Endothelial cell of umbilical vein (primary cell): Measurements from ENCODE around the gene CYP4F22. TPM values are rescaled to one million over a fixed set of nuclear protein-coding genes. Genes with fewer than 3 reads are reported as not detected.

Experiments used
- BruUV-seq: library from RNA; stranded (reverse); fragments of 400-500 nt; replicated peaks from 2 replicates; lab custom pipeline; 2021; lab: Mats Ljungman, UMichigan
- CTCF ChIA-PET: fragments of 300-600, 350-600 bp; sonication (Branson Sonifier 250); formaldehyde crosslinking; loops from one replicate; lab custom pipeline; 2021; ENCODE audit warnings: antibody characterized with exemption, inconsistent platforms; lab: Charles Lee
- POLR2A ChIA-PET: fragments of 300-600, 350-600 bp; sonication (Branson Sonifier 250); formaldehyde crosslinking; loops from one replicate; lab custom pipeline; 2021; ENCODE audit warnings: antibody characterized with exemption, inconsistent platforms; lab: Charles Lee
- DNase-seq: peaks from one replicate; pipeline ENCODE4 v3.0.0-alpha.2; 2011; ENCODE audit warnings: low read depth, low spot score
- FAIRE-seq: peaks from 2 replicates; lab custom pipeline; 2011; peaks lifted over from hg19 to GRCh38; lab: Jason Lieb, UNC
- H2AFZ ChIP-seq: 2 replicates; pipeline ENCODE4 v1.6.0; 2012; ENCODE audit warnings: low read depth, low read length, control low read depth, inconsistent platforms
- H3K27ac ChIP-seq: 2 replicates; pipeline ENCODE4 v1.5.1; 2011; ENCODE audit warnings: low read depth, mild to moderate bottlenecking, control low read depth, low read length, moderate library complexity; ENCODE audit not compliant: insufficient read depth
- H3K27me3 ChIP-seq, 2 experiments: 2 replicates each; pipeline versions ENCODE4 v1.6.0 to v1.6.1; 2011; ENCODE audit warnings: low read length in 2 of 2, mixed read lengths in 1 of 2; ENCODE audit not compliant: control insufficient read depth in 2 of 2, insufficient read depth in 2 of 2
- H3K36me3 ChIP-seq, 2 experiments: 2 replicates in 1 of 2; 3 replicates in 1 of 2; pipeline ENCODE4 v1.5.1; 2011; ENCODE audit warnings: low read length in 2 of 2, mild to moderate bottlenecking in 1 of 2, moderate library complexity in 1 of 2; ENCODE audit not compliant: control insufficient read depth in 2 of 2, insufficient read depth in 2 of 2; ENCODE audit errors: extremely low read depth in 1 of 2
- H3K4me1 ChIP-seq: 3 replicates; pipeline ENCODE4 v1.5.1; 2011; ENCODE audit warnings: mild to moderate bottlenecking, low read length; ENCODE audit not compliant: control insufficient read depth, insufficient read depth; ENCODE audit errors: extremely low read depth
- H3K4me2 ChIP-seq: 2 replicates; pipeline ENCODE4 v1.6.1; 2011; ENCODE audit warnings: low read length, control low read depth, mixed read lengths; ENCODE audit not compliant: insufficient read depth
- H3K4me3 ChIP-seq, 3 experiments: fragments of 200-600 bp in 1 of 3; sonication (generic), shearing (Covaris generic) in 1 of 3; replicated peaks in 1 of 3; 2 replicates each; pipeline ENCODE4 v1.5.1; 2011 to 2016; ENCODE audit warnings: control low read depth in 3 of 3, low read length in 3 of 3, mild to moderate bottlenecking in 2 of 3, inconsistent platforms in 1 of 3, low read depth in 1 of 3, moderate library complexity in 1 of 3; ENCODE audit not compliant: insufficient read depth in 1 of 3
- H3K79me2 ChIP-seq: 2 replicates; pipeline ENCODE4 v1.6.0; 2012; ENCODE audit warnings: low read length, inconsistent platforms; ENCODE audit not compliant: control insufficient read depth, insufficient read depth
- H3K9ac ChIP-seq: replicated peaks from 2 replicates; pipeline ENCODE3; 2011; ENCODE audit warnings: low read length, control low read depth; ENCODE audit not compliant: insufficient read depth; ENCODE audit errors: extremely low read depth
- H3K9me1 ChIP-seq: replicated peaks from 3 replicates; pipeline ENCODE4 v1.6.0; 2011; ENCODE audit warnings: mild to moderate bottlenecking, low read length; ENCODE audit not compliant: control insufficient read depth, insufficient read depth; ENCODE audit errors: extremely low read depth
- H3K9me3 ChIP-seq: replicated peaks from 2 replicates; pipeline ENCODE4 v1.5.1; 2012; ENCODE audit warnings: low read length, inconsistent platforms; ENCODE audit not compliant: control insufficient read depth, insufficient read depth
- H4K20me1 ChIP-seq: replicated peaks from 2 replicates; pipeline ENCODE3; 2011; ENCODE audit warnings: mild to moderate bottlenecking, low read length; ENCODE audit not compliant: control insufficient read depth, insufficient read depth; ENCODE audit errors: extremely low read depth
- EZH2 ChIP-seq: IDR thresholded peaks from 2 replicates; pipeline ENCODE4 v1.6.1; 2012; ENCODE audit warnings: borderline replicate concordance, low read depth, mild to moderate bottlenecking, moderate library complexity, low read length, inconsistent platforms; ENCODE audit not compliant: severe bottlenecking
- FOS ChIP-seq: IDR thresholded peaks from 2 replicates; pipeline ENCODE4 v1.6.1; 2011; ENCODE audit warnings: mild to moderate bottlenecking, low read length, moderate library complexity, borderline replicate concordance; ENCODE audit not compliant: insufficient read depth
- GATA2 ChIP-seq: IDR thresholded peaks from 2 replicates; pipeline ENCODE4 v1.7.0; 2011; ENCODE audit warnings: low read depth, mild to moderate bottlenecking, moderate library complexity, mixed read lengths, low read length; ENCODE audit not compliant: insufficient read length, insufficient read depth
- JUN ChIP-seq: IDR thresholded peaks from 2 replicates; pipeline ENCODE4 v1.6.1; 2011; ENCODE audit warnings: borderline replicate concordance, low read depth; ENCODE audit not compliant: insufficient read length, insufficient read depth
- MAX ChIP-seq: IDR thresholded peaks from 2 replicates; pipeline ENCODE4 v1.6.1; 2011; ENCODE audit not compliant: insufficient read depth, insufficient read length
- MYC ChIP-seq: IDR thresholded peaks from one replicate; pipeline ENCODE4 v1.6.1; 2011; ENCODE audit warnings: mild to moderate bottlenecking, low read depth, low read length
- POLR2A ChIP-seq: IDR thresholded peaks from 2 replicates; pipeline ENCODE4 v1.6.1; 2012; ENCODE audit warnings: low read depth, mild to moderate bottlenecking, control low read depth, low read length
- POLR2AphosphoS5 ChIP-seq: IDR thresholded peaks from 2 replicates; pipeline ENCODE4 v1.6.1; 2012; ENCODE audit warnings: low read depth, mild to moderate bottlenecking, control low read depth, low read length, moderate library complexity; ENCODE audit not compliant: insufficient read depth
- dilution Hi-C: fragments of 300-500 bp; cut with MboI; formaldehyde crosslinking; loops from one replicate; pipeline ENCODE4 v1.15.0; 2019; ENCODE audit warnings: low sequenced_read_pairs; ENCODE audit not compliant: extremely low pct_ligation_motif_present
- intact Hi-C: fragments of 100-400 bp; cut with micrococcal nuclease; formaldehyde crosslinking; loops from one replicate; pipeline ENCODE4 v1.10.0; 2022
- polyA plus RNA-seq, 4 experiments: library from polyadenylated mRNA; depleted of rRNA in 3 of 4; stranded (reverse) in 3 of 4; unstranded in 1 of 4; fragments of >200 nt; gene quantifications; 2 replicates each; pipeline versions ENCODE4 v1.2.1 to v1.2.3, GENCODE V29; 2011 to 2012; ENCODE audit warnings: missing spikeins in 1 of 4
- total RNA-seq: library from RNA; stranded (reverse); gene quantifications from 2 replicates; pipeline ENCODE4 v1.2.3, GENCODE V29; 2021
- TF ChIP-seq, protein P1 (sequence below), 2 donors: IDR thresholded peaks; 1 replicate in 1 of 2; 2 replicates in 1 of 2; pipeline ENCODE4 v1.5.1; 2011; ENCODE audit warnings: low read length in 2 of 2, mild to moderate bottlenecking in 2 of 2, moderate library complexity in 2 of 2, control low read depth in 1 of 2, inconsistent platforms in 1 of 2, low read depth in 1 of 2; ENCODE audit not compliant: insufficient read depth in 1 of 2; ENCODE audit errors: extremely low read depth in 1 of 2

The CYP4F22 gene
- total and polyA plus RNA-seq, 2 donors (not counting 3 experiments of a cell fraction or from before 2014, with no cell fraction given), result not detected

- DNase-seq (no peak), FAIRE-seq (peak; percentile 18)
- dilution Hi-C loops (no loop called here), intact Hi-C loops (no loop called here)
- no TSS peak for BruUV-seq
- no peaks in the 10 kb centered on the region for H4K20me1 ChIP-seq
- H3K79me2 ChIP-seq, result no peaks in the 10 kb centered on the region
- H2AFZ ChIP-seq, result no peak overlapping the region
- H3K4me2 ChIP-seq, result no peak overlapping the region
- H3K4me1 ChIP-seq, result no peaks in the 10 kb centered on the region
- H3K9me1 ChIP-seq, result no peaks in the 10 kb centered on the region
- no peaks in the 10 kb centered on the region for H3K9me3 ChIP-seq
- no peak overlapping the region for H3K27ac ChIP-seq
- no peak overlapping the region for H3K9ac ChIP-seq
- no peaks in the 10 kb centered on the region for H3K27me3 ChIP-seq
- no peaks in the 10 kb centered on the region for H3K36me3 ChIP-seq
- no peak overlapping the region for H3K4me3 ChIP-seq
- TF ChIP-seq JUN, result no peak
- no peak for TF ChIP-seq POLR2A
- TF ChIP-seq POLR2AphosphoS5, result no peak
- no peak for TF ChIP-seq GATA2
- TF ChIP-seq MAX, result no peak
- TF ChIP-seq MYC, result no peak
- TF ChIP-seq, protein P1, sequence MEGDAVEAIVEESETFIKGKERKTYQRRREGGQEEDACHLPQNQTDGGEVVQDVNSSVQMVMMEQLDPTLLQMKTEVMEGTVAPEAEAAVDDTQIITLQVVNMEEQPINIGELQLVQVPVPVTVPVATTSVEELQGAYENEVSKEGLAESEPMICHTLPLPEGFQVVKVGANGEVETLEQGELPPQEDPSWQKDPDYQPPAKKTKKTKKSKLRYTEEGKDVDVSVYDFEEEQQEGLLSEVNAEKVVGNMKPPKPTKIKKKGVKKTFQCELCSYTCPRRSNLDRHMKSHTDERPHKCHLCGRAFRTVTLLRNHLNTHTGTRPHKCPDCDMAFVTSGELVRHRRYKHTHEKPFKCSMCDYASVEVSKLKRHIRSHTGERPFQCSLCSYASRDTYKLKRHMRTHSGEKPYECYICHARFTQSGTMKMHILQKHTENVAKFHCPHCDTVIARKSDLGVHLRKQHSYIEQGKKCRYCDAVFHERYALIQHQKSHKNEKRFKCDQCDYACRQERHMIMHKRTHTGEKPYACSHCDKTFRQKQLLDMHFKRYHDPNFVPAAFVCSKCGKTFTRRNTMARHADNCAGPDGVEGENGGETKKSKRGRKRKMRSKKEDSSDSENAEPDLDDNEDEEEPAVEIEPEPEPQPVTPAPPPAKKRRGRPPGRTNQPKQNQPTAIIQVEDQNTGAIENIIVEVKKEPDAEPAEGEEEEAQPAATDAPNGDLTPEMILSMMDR (IDR thresholded peaks at IDR 0.05; ENCODE audit: extremely low read depth in 1 of 2, insufficient read depth in 1 of 2, low read depth in 1 of 2, low read length in 2 of 2), result no peak
- TF ChIP-seq FOS, result no peak
- no peak for TF ChIP-seq EZH2
- ChIA-PET POLR2A (interaction anchor here (0.6 kb wide), 1 partner anchor 21 kb away, joined by 5 read pairs; no protein-coding TSS in a partner anchor), CTCF (no interaction called here)
Observed at GRCh38 chr19:15538774-15539173, 30.4 kb downstream of the CYP4F22 start.
